ENCODE data around the gene NUAK2.

Gene NUAK2

DNA sequence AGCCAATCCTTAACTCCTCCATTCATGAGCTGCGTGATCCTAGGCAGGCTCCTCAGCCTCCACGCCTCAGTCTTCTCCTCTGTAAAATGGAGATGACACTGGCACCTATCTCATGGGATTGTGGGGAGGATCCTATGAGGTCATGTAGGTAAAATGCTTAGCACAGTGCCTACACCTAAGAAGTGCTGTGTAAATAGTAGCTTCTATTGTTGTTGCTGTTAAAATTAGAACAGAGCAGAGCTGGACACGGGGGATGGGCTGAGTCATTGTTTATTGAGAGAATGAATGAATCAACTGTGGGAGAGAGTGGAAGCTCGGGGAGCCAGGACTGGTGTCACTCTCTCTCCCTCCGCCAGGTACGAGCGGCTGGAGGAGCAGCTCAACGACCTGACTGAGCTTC lies 50.8 kb downstream of the NUAK2 start:
- DNase-seq, result no peak

DNA sequence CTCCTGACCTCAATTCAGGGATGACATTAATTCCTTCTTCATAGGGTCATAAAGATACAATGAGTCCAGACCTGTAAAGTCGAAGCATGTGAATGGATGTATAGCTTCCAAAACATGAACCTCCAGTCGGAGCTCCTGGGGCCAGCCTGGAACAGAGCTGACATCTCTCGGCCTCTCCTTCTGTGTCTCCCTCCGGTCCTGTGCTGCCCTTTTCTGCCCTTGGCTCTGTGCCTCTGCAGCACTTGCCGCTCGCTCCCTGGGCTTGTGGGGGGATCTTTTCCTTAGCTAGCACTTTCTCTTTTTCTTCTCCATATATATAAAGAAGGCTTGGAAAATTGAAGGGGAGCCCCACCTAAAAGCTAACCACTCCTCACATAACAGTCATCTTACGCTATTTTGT lies 51.3 kb downstream of the NUAK2 start:
- DNase-seq, result no peak

DNA sequence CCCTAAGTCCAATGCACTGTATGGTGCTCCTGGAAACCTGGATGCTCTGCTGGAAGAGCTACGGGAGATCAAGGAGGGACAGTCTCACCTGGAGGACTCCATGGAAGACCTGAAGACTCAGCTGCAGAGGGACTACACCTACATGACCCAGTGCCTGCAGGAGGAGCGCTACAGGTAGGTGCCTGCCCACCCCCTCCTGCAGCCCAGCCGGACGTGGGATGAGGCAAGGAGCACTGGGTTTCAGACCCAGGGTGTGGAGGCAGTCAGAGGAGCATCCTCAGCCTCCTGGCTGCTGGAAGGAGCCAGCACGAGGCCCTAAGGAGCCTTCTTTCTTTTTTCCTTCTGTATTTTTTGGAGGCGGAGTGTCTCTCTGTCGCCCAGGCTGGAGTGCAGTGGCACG lies 51.8 kb downstream of the NUAK2 start:
- no peak for DNase-seq

- no peak for DNase-seq
Observed at GRCh38 chr1:205268846-205269680, 52.5 kb downstream of the NUAK2 start.

DNA sequence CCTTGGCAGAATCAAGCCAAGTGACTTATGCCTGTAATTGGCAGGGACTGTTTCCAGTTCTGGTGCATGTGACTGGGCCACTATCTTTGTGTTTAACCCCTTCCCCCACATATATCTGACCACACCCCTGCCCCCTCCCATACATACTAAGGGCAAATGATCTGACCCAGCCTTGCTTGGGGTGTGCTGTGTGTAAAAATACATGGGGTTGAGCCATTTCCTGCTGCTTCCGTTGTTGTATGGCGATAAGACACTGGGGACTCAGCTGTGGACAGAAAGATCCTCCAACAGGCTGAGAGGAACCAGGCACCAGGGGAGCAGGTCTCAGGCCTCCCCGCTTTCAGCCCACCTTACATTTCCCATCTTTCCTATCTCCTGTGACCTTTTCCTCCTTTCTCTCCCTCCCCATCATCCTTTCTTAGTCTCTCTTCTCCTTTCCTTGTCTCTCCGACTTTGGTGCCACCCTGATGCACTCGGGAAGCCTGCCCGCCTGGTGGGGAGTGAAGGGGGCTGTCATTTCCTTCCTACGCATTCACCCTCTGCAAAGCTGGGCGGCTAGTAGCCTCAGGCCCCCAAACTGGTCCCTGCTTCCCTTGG lies 54.1 kb downstream of the NUAK2 start:
- no peak for DNase-seq

DNA sequence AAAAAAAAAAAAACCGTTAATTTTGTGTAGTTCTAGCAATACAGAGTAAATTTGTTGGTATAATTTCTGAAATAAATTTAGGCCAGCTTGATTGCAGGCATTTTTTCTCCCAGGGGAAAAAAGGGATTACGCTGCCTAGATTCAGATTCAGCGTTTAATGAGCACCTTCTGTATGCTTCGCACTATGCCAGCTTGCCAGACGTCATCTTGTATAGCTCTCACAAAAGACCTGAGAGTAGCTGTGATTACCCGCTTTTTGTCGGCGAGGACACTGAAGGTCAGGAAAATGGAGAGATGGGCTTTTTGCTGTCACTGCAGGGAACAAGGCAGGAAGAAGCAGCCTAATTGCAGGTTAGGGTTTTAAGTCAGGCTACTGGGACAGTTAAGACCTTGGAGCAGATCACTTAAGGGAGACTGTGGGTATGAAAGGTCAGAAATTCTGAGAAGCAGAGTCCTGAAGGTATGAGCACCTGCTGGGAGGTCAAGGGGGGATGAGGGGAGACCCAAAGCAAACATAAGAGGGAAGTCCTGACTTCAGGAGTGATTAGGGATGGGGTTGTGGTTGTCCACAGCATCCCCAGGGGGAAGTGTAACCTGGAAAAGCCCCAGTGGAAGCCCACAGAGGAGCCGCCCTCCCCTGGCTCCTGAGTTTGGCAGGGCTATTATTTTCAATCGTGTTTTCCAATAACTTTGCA lies 54.8 kb downstream of the NUAK2 start:
- no peak for DNase-seq

GRCh38 chr1:205263580-205264190 lies 57.9 kb downstream of the NUAK2 start:
- DNase-seq, result no peak

- DNase-seq, result no peak
Observed at GRCh38 chr1:205262731-205263171, 58.8 kb downstream of the NUAK2 start.

DNA sequence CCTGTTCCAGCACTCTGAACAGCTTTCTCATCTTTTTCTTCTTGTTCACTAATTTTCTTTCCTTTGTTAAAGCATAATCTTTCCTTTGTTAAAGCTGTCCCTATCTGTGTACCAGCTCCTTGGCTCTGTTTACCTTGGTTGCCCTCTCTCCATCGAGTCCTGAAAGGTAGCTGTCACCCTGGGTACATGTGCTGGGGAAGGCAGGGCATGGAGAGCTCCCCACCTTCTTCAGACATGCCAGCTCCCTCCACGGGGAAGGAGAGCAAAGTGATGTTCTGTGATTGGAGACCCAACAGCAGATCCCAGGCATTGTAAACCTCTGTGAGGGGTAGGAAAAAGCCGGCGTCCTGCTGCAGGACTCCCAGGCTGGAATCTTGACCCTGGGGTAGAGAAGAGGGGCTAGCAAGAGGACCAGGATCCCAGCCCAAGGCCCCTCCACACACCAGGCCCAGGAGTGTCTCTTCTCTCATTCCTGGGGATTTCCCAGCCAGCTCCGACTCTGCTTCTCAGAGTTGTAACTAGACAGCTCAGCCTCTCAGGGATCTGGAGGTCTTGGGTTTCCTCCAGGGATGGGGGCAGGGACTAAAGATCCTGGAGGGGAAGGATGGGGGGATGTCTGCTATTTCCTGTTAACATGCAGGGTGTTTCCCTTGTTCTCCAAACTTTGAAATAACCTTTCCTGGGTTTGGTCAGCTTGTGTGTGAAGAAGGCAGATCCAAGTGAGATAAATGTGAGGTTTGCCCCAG lies 59.4 kb downstream of the NUAK2 start:
- no peak for DNase-seq

GRCh38 chr1:205260948-205261732 lies 60.4 kb downstream of the NUAK2 start:
- no peak for DNase-seq

DNA sequence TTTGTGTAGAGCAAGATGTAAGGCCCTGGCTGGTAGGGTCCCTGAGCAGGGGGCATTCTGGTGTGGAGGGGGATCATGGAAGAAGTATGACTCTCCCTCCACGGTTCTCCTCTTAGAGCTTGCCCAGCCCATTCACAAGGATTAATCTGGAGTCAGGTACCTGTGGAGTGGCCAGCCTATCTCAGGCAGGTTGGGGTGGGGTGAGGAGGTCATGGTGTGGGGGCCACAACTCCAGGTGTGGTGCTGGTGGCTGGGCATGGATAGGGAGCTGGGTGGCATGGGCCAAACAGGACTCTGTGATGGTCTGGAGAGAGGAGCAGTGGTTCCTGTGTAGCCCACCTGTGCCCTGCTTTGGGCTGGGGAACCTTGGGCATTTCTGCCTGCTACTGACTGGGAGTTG lies 61.5 kb downstream of the NUAK2 start:
- no peak for DNase-seq

- no peak for DNase-seq
Observed at GRCh38 chr1:205259324-205259832, 62.2 kb downstream of the NUAK2 start.

DNA sequence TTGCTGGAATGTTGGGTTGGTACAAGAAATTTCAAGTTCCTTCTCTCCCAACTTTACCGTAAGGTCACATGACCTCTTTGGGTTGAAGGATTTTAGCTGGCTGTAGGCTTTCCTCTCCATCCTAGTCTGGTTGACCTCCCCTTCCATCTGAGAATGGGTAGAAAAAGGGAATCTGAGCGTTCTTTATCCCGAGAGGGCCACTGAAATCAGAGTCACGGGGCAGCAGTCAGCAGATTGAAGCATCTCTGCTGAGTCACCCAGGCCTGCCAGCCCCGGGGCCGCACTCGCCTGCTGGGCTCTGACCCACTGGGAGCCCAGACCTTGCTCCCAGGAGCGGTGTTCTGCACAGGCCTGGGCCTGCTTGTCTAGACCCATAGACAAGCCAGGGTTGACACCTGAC lies 62.8 kb downstream of the NUAK2 start:
- DNase-seq, result no peak

DNA sequence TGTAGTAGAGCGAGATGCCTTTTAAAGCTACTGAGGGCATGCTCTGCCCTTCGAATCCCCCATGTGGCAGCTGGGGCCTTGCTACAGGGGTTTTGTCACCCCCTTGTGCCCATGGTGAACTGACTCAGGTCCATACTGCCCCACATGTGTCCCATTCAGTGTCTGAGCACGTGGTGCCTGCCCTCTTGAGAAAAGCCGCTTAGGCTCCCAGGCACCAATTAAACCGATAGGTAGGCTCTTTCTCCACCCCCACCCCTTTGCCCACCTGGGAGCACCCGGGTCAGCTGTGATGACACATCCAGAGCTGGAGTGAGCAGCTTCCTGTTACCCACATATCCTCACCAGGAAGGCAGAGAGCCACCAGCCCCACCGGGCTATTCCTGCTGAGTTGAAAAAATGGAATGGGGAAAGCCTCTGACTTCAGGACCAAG lies 63.3 kb downstream of the NUAK2 start:
- DNase-seq, result no peak

DNA sequence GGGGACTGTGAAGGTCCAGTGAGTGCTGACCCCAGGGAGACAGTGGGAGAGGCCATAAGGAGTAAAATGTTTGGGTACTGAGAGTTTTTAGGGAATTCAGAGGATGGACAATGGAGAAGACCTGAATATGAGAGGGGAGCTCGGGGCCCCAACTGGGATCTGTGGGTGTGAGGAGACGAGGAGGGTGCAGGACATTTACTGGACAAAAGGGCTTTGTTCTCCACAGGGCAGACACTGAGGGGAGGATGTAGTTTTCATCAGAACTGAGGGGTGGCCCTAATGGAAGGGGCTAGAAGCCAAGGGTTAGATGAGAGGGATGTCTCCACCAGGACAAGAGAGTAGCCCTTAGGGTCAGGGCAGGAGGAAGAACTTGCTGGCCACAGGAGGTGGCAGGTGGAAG lies 63.8 kb downstream of the NUAK2 start:
- DNase-seq, result no peak

DNA sequence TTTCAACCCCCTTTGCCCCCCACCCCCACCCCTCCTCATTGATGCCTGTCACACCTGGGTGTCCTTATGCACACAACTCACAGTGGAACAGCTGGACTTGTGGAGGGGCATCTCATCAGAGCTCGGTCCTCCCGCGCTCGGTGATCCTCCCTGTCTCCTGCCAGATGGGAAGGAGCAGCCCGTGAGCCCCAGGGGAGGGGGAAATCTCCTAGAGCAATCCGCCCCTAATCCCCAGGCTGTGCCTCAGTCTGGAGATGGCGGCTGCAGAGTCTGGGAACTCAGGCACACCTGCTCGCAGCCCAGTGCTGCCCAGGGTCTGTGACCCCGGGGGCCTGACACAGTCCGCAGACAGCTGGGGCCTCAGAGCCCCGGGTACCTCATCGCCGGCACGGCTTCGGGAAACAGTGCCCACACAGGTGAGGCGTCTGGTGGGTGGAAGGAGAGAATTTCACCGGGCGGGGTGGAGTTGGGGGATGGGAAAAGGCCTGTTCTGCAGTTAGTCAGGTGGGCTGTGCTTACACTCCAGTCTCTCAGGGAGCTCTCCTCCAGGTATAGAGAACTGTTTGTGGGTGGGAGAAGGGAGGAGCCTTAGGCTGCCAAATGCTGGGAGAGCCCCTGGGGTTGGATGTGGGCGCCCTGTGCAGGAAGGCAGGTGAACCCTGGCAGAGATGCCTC lies 64.5 kb downstream of the NUAK2 start:
- DNase-seq, result no peak

DNA sequence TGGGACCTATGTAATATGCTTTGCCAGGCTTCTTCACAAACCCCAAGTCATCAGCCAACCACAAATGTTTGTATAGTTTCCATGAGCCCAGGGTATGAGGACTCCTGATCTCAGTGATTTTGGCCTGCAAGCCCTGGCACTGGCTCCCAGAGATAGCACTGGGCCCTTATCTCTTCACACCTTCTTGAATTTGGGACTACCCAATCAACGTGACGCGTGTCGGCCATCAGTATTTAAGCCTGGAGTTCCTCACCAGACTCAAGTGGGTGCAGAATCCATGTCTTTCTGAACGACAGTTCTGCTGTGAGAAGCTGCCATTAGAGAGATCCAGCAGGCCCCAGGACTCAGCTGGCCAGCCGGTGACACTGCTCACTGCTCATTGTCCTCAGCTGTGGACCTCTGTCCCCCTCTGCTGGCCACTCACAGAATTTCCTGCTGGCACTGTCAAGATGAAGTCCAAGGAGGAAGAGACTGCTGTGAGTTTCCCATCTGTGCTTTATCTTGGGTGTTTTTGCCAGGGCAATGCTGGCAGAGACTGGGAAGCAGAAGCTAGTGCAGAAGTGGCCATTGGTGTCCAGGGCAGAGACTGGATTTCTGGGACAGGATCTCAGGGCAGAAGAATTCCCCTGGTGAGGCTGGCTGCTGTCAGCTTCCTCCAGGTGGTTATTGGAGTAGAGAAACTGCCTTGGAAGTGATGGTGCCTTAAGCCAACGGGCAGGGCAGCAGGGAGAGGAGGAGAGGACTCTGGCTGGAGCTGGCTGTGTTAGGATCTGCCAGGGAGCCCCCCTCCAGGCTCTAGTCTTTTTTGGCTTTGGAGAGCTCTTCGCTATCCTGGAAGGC lies 65.4 kb downstream of the NUAK2 start:
- DNase-seq, result peak; percentile 90 to 91
